Measurements from ENCODE around the gene GRM8. TPM values are rescaled to one million over a fixed set of nuclear protein-coding genes. Genes with fewer than 3 reads are reported as not detected.

GRM8 gene
- total RNA-seq, 1 experiment from 2014 or later, result not detected

DNA sequence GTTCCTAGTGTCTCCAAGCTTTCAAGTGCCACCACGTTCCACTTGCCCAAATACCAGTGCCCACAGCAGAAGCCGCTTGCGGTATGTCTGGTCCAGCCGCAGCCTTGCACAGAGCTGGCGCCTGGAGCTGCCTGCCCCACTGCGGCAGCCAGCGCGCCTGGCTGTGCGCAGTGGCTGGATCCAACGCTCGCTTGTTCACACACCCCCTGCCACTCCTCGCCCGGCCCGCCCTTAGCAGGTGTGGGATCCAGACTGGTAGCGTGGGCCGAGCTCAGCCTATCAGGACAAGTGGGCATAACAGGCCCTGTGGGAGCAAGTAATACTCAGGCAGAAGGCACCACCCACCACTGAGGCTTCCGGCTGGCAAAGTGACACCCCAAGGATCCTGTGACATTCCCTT is 294.4 kb downstream of the GRM8 start:
- Histone ChIP-seq H3K4me1 (ENCODE audit: control insufficient read depth, insufficient read depth, low read length) (no peaks in the 10 kb centered on the region), H3K9me3 (ENCODE audit: control insufficient read depth, insufficient read depth, low read depth, low read length) (no peaks in the 10 kb centered on the region), H3K27ac (ENCODE audit: low read length) (no peak overlapping the region), H3K36me3 (ENCODE audit: control insufficient read depth, insufficient read depth, low read length) (no peaks in the 10 kb centered on the region), H3K27me3 (ENCODE audit: control insufficient read depth, insufficient read depth, low read length) (no peaks in the 10 kb centered on the region; the same call in 1 of the 2 replicates), H3K4me3 (ENCODE audit: low read depth in 2 of 2, low read length in 2 of 2) (no peak overlapping the region)
- no peak for ATAC-seq
- ChIA-PET CTCF (no interaction called here), POLR2A (interaction anchor here (0.6 kb wide), 1 partner anchor 26 kb away, joined by 3 read pairs; no protein-coding TSS in a partner anchor)
- in situ Hi-C loops (cut with HindIII; ENCODE audit: low pct_unique_long_range_greater_than_20kb, low sequenced_read_pairs) (no loop called here), intact Hi-C loops (cut with micrococcal nuclease; ENCODE audit: unreplicated experiment) (no loop called here)
- TF ChIP-seq SIN3A (IDR thresholded peaks at IDR 0.05; ENCODE audit: borderline replicate concordance, insufficient read depth, low read depth, low read length) (no peak), TCF7L2 (IDR thresholded peaks at IDR 0.05; ENCODE audit: low read depth, low read length) (no peak), POLR2AphosphoS5 (IDR thresholded peaks at IDR 0.05; ENCODE audit: low read depth, low read length) (no peak), REST (IDR thresholded peaks at IDR 0.05; ENCODE audit: insufficient read depth in 1 of 2, low read depth in 2 of 2, low read length in 1 of 2) (no peak)
- TF ChIP-seq, protein P1, sequence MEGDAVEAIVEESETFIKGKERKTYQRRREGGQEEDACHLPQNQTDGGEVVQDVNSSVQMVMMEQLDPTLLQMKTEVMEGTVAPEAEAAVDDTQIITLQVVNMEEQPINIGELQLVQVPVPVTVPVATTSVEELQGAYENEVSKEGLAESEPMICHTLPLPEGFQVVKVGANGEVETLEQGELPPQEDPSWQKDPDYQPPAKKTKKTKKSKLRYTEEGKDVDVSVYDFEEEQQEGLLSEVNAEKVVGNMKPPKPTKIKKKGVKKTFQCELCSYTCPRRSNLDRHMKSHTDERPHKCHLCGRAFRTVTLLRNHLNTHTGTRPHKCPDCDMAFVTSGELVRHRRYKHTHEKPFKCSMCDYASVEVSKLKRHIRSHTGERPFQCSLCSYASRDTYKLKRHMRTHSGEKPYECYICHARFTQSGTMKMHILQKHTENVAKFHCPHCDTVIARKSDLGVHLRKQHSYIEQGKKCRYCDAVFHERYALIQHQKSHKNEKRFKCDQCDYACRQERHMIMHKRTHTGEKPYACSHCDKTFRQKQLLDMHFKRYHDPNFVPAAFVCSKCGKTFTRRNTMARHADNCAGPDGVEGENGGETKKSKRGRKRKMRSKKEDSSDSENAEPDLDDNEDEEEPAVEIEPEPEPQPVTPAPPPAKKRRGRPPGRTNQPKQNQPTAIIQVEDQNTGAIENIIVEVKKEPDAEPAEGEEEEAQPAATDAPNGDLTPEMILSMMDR (IDR thresholded peaks at IDR 0.05), result no peak
- BruUV-seq (replicated peaks), result no TSS peak
- DNase-seq (ENCODE audit: low read depth, low spot score), result no peak

DNA sequence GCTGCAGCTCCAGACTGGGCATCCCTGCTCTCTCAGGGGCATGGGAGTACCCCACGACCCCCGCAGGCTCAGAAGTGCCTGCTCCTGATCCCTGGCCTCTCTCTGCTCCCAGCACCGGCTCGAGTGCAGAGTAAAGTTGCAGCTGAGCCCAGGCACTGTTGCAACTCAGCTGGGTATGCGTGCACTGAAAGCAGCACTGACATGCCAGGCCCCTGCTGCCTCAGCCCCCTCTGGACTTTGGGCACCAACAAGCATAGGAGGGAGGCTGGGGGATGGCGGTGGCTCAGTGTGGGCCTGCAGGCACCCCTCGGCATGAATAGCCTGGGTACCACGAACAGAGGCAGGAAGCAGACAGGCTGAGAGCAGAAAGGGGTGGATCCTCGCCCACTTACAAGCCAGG is 295.3 kb downstream of the GRM8 start:
- Histone ChIP-seq H3K27me3 (ENCODE audit: control insufficient read depth, insufficient read depth, low read length) (no peaks in the 10 kb centered on the region; the same call in 1 of the 2 replicates), H3K36me3 (ENCODE audit: control insufficient read depth, insufficient read depth, low read length) (no peaks in the 10 kb centered on the region), H3K27ac (ENCODE audit: low read length) (no peak overlapping the region), H3K4me3 (ENCODE audit: low read depth in 2 of 2, low read length in 2 of 2) (no peak overlapping the region), H3K4me1 (ENCODE audit: control insufficient read depth, insufficient read depth, low read length) (no peaks in the 10 kb centered on the region), H3K9me3 (ENCODE audit: control insufficient read depth, insufficient read depth, low read depth, low read length) (no peaks in the 10 kb centered on the region)
- ChIA-PET POLR2A (no interaction called here), CTCF (no interaction called here)
- no TSS peak for BruUV-seq (replicated peaks)
- intact Hi-C loops (cut with micrococcal nuclease; ENCODE audit: unreplicated experiment) (no loop called here), in situ Hi-C loops (cut with HindIII; ENCODE audit: low pct_unique_long_range_greater_than_20kb, low sequenced_read_pairs) (no loop called here)
- ATAC-seq (no peak), DNase-seq (ENCODE audit: low read depth, low spot score) (no peak)
- TF ChIP-seq REST (IDR thresholded peaks at IDR 0.05; ENCODE audit: insufficient read depth in 1 of 2, low read depth in 2 of 2, low read length in 1 of 2) (no peak), TCF7L2 (IDR thresholded peaks at IDR 0.05; ENCODE audit: low read depth, low read length) (no peak), SIN3A (IDR thresholded peaks at IDR 0.05; ENCODE audit: borderline replicate concordance, insufficient read depth, low read depth, low read length) (no peak), POLR2AphosphoS5 (IDR thresholded peaks at IDR 0.05; ENCODE audit: low read depth, low read length) (no peak)
- TF ChIP-seq, protein P1 (IDR thresholded peaks at IDR 0.05), result no peak
